ENCODE results near the gene TNNI2. TPM values are rescaled to one million over a fixed set of nuclear protein-coding genes. Genes with fewer than 3 reads are reported as not detected.

The TNNI2 gene
- total RNA-seq, 1 experiment from 2014 or later, result 0.55 TPM

- H3K9ac ChIP-seq (ENCODE audit: low read length), result no peak overlapping the region
- H3K4me3 ChIP-seq (ENCODE audit: low read length), result peak overlapping the region; percentile 56; the same call in 1 of the 2 replicates
- intact Hi-C loops (cut with micrococcal nuclease), result loop anchor here (1.0 to 10.0 kb wide), 3 partner anchors 70 to 322 kb away; partner anchors contain the start of gene CTSD
- DNase-seq (peak; percentile 41), ATAC-seq (peak; percentile 32)
- no peaks in the 10 kb centered on the region for H3F3A ChIP-seq (ENCODE audit: low read length, unreplicated experiment)
- no peak for TF ChIP-seq EZH2phosphoT487 (IDR thresholded peaks at IDR 0.05; ENCODE audit: borderline replicate concordance, low read length)
- TF ChIP-seq, protein P1, sequence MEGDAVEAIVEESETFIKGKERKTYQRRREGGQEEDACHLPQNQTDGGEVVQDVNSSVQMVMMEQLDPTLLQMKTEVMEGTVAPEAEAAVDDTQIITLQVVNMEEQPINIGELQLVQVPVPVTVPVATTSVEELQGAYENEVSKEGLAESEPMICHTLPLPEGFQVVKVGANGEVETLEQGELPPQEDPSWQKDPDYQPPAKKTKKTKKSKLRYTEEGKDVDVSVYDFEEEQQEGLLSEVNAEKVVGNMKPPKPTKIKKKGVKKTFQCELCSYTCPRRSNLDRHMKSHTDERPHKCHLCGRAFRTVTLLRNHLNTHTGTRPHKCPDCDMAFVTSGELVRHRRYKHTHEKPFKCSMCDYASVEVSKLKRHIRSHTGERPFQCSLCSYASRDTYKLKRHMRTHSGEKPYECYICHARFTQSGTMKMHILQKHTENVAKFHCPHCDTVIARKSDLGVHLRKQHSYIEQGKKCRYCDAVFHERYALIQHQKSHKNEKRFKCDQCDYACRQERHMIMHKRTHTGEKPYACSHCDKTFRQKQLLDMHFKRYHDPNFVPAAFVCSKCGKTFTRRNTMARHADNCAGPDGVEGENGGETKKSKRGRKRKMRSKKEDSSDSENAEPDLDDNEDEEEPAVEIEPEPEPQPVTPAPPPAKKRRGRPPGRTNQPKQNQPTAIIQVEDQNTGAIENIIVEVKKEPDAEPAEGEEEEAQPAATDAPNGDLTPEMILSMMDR (conservative IDR thresholded peaks at IDR 0.05; ENCODE audit: low read depth, low read length), result peak; percentile 92
- no peak for TF ChIP-seq EZH2 (IDR thresholded peaks at IDR 0.05; ENCODE audit: low read length, unreplicated experiment)
- H3K36me3 ChIP-seq (ENCODE audit: low read depth, low read length), result no peaks in the 10 kb centered on the region
- H3K27me3 ChIP-seq (ENCODE audit: low read length), result no peaks in the 10 kb centered on the region
- BruUV-seq (replicated peaks), result no TSS peak
- peak overlapping the region; percentile 69 for H2AFZ ChIP-seq (ENCODE audit: low read length)
- ChIA-PET CTCF (interaction anchor here (0.6 to 2.9 kb wide), 22 partner anchors 8 to 1041 kb away, joined by 3 to 96 read pairs (median 6); partner anchors contain the start of gene KRTAP5-6), POLR2A (ENCODE audit: unreplicated experiment) (interaction anchor here (0.6 kb wide), 2 partner anchors 243 to 324 kb away, joined by 5 to 16 read pairs; no protein-coding TSS in a partner anchor)
- peak overlapping the region; percentile 74 for H3K4me2 ChIP-seq (ENCODE audit: low read length)
- H4K20me1 ChIP-seq (ENCODE audit: low read length), result no peaks in the 10 kb centered on the region
- no peaks in the 10 kb centered on the region for H3K9me2 ChIP-seq (replicated peaks; ENCODE audit: low read length)
- peaks cover 59% of the 10 kb centered on the region for H3K4me1 ChIP-seq (ENCODE audit: insufficient read depth, low read length)
- H3K27ac ChIP-seq (ENCODE audit: low read length), result no peak overlapping the region
- no peaks in the 10 kb centered on the region for H3K79me2 ChIP-seq (ENCODE audit: low read length)
- H3K9me3 ChIP-seq (ENCODE audit: low read length), result no peaks in the 10 kb centered on the region
Observed at GRCh38 chr11:1832211-1832919, 6.4 kb upstream of the TNNI2 start.

- H4K20me1 ChIP-seq (ENCODE audit: low read length), result no peaks in the 10 kb centered on the region
- no peaks in the 10 kb centered on the region for H3K36me3 ChIP-seq (ENCODE audit: low read depth, low read length)
- H3K79me2 ChIP-seq (ENCODE audit: low read length), result no peaks in the 10 kb centered on the region
- ATAC-seq, result no peak
- TF ChIP-seq EZH2 (IDR thresholded peaks at IDR 0.05; ENCODE audit: low read length, unreplicated experiment) (no peak), EZH2phosphoT487 (IDR thresholded peaks at IDR 0.05; ENCODE audit: borderline replicate concordance, low read length) (no peak)
- TF ChIP-seq, protein P1 (conservative IDR thresholded peaks at IDR 0.05; ENCODE audit: low read depth, low read length), result no peak
- no peaks in the 10 kb centered on the region for H3F3A ChIP-seq (ENCODE audit: low read length, unreplicated experiment)
- peak overlapping the region; percentile 69 for H2AFZ ChIP-seq (ENCODE audit: low read length)
- H3K4me2 ChIP-seq (ENCODE audit: low read length), result peak overlapping the region; percentile 74
- DNase-seq, result no peak
- no peak overlapping the region for H3K9ac ChIP-seq (ENCODE audit: low read length)
- ChIA-PET CTCF (interaction anchor here (0.6 to 2.9 kb wide), 22 partner anchors 9 to 1041 kb away, joined by 3 to 96 read pairs (median 6); partner anchors contain the start of gene KRTAP5-6), POLR2A (ENCODE audit: unreplicated experiment) (interaction anchor here (0.6 kb wide), 2 partner anchors 244 to 323 kb away, joined by 5 to 16 read pairs; no protein-coding TSS in a partner anchor)
- intact Hi-C loops (cut with micrococcal nuclease), result loop anchor here (1.0 to 10.0 kb wide), 3 partner anchors 71 to 322 kb away; partner anchors contain the start of gene CTSD
- no peak overlapping the region for H3K27ac ChIP-seq (ENCODE audit: low read length)
- peaks cover 53% of the 10 kb centered on the region for H3K4me1 ChIP-seq (ENCODE audit: insufficient read depth, low read length)
- no peaks in the 10 kb centered on the region for H3K27me3 ChIP-seq (ENCODE audit: low read length)
- H3K9me2 ChIP-seq (replicated peaks; ENCODE audit: low read length), result no peaks in the 10 kb centered on the region
- no peaks in the 10 kb centered on the region for H3K9me3 ChIP-seq (ENCODE audit: low read length)
- no TSS peak for BruUV-seq (replicated peaks)
- peak overlapping the region; percentile 56; the same call in 1 of the 2 replicates for H3K4me3 ChIP-seq (ENCODE audit: low read length)
Observed at GRCh38 chr11:1832920-1833295, 5.9 kb upstream of the TNNI2 start.

All from PC-3 (cell line).